Measurements from ENCODE around the gene ANKRD61. TPM values are rescaled to one million over a fixed set of nuclear protein-coding genes. Genes with fewer than 3 reads are reported as not detected.
A peak's percentile ranks its signal among the peaks of the same experiment; 100 is the strongest.
"Not testable (repeated sequence)": the region's sequence is repeated elsewhere in the genome, so short reads cannot be mapped to it uniquely, and the experiment has no call there.

Gene ANKRD61
- total RNA-seq, 6 experiments from 2014 or later: 0.26 TPM; not detected in 5

- Histone ChIP-seq H3K9me3 (no peaks in the 10 kb centered on the region), H3K4me3 (peak within 1 kb of the TSS; percentile 67 to 78 (median 76)), H3K27ac (peak within 1 kb of the TSS; percentile 77 to 95 (median 89)), H3K27me3 (no peaks in the 10 kb centered on the region), H3K4me1 (peaks cover 0 to 46% (median 4%) of the 10 kb centered on the region in 4 donors), H3K36me3 (no peaks in the 10 kb centered on the region)
- peak; percentile 98 to 99 (median 98) for DNase-seq
- peak; percentile 88 to 95 (median 92) for ATAC-seq
- intact Hi-C loops (cut with DNase I): no loop called here
- TF ChIP-seq, protein P1, sequence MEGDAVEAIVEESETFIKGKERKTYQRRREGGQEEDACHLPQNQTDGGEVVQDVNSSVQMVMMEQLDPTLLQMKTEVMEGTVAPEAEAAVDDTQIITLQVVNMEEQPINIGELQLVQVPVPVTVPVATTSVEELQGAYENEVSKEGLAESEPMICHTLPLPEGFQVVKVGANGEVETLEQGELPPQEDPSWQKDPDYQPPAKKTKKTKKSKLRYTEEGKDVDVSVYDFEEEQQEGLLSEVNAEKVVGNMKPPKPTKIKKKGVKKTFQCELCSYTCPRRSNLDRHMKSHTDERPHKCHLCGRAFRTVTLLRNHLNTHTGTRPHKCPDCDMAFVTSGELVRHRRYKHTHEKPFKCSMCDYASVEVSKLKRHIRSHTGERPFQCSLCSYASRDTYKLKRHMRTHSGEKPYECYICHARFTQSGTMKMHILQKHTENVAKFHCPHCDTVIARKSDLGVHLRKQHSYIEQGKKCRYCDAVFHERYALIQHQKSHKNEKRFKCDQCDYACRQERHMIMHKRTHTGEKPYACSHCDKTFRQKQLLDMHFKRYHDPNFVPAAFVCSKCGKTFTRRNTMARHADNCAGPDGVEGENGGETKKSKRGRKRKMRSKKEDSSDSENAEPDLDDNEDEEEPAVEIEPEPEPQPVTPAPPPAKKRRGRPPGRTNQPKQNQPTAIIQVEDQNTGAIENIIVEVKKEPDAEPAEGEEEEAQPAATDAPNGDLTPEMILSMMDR (IDR thresholded peaks at IDR 0.05): no peak
- peak; percentile 80 for TF ChIP-seq POLR2A (IDR thresholded peaks at IDR 0.05)
- WGBS (ENCODE audit: insufficient coverage, low coverage, low lambda C conversion rate, missing lambda C conversion rate): under 1% methylated on average over 22 of the region's 84 CpGs
Measured at GRCh38 chr7:6008668-6009611, 22.2 kb upstream of the ANKRD61 start, which contains the start of the genes AIMP2 and PMS2. Gene AIMP2, plus strand, starts transcription at chr7:6009272. Its CDS starts 92 bp downstream, at chr7:6009364. Gene PMS2, minus strand, starts transcription at chr7:6009049. Its CDS starts 30 bp downstream, at chr7:6009019.

GRCh38 chr7:6010370-6010769 lies 20.8 kb upstream of the ANKRD61 start:
- intact Hi-C loops (cut with DNase I); H3K4me3 ChIP-seq; H3K27me3 ChIP-seq; H3K9me3 ChIP-seq; ATAC-seq; H3K36me3 ChIP-seq: not testable (repeated sequence)
- H3K4me1 ChIP-seq: peaks cover 0 to 46% (median 7%) of the 10 kb centered on the region in 4 donors
- peak overlapping the region in 1 of 3 donors; percentile 95 for H3K27ac ChIP-seq
- 80% methylated on average over 7 of the region's 8 CpGs for WGBS (ENCODE audit: insufficient coverage, low coverage, low lambda C conversion rate, missing lambda C conversion rate)
- DNase-seq: peak in 1 of 3 donors; percentile 33

DNA sequence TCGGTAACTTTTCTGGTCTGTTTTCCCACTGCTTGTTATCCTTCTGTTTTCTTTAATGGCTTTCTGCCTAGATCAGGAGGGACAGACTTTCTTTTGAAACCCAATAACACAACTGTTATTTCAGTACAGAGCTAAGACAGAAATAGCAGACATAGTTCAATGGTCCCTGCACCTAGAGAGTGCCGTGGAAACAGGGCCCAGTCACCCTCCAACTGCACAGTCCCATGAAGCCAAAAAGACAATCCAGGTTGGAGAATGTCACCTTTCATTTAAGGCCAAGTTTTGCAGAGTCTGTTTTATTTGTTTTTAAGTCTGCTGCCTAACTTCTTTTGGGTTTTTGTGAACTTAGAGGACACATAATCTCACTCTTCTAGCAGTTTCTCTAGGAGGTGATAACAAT lies 19.6 kb upstream of the ANKRD61 start:
- no peak for ATAC-seq
- intact Hi-C loops (cut with DNase I): no loop called here
- Histone ChIP-seq H3K36me3 (peaks cover 0 to 5% (median under 1%) of the 10 kb centered on the region in 4 donors), H3K27me3 (no peaks in the 10 kb centered on the region), H3K4me1 (peaks cover 0 to 52% (median 12%) of the 10 kb centered on the region in 4 donors), H3K27ac (peak overlapping the region in 2 of 3 donors; percentile 75 to 95), H3K9me3 (no peaks in the 10 kb centered on the region), H3K4me3 (no peak overlapping the region)
- DNase-seq: peak in 1 of 3 donors; percentile 22
- no peak for TF ChIP-seq POLR2A (IDR thresholded peaks at IDR 0.05)
- TF ChIP-seq, protein P1 (IDR thresholded peaks at IDR 0.05): no peak
- 19% methylated on average over 2 of the region's 2 CpGs for WGBS (ENCODE audit: insufficient coverage, low coverage, low lambda C conversion rate, missing lambda C conversion rate)

DNA sequence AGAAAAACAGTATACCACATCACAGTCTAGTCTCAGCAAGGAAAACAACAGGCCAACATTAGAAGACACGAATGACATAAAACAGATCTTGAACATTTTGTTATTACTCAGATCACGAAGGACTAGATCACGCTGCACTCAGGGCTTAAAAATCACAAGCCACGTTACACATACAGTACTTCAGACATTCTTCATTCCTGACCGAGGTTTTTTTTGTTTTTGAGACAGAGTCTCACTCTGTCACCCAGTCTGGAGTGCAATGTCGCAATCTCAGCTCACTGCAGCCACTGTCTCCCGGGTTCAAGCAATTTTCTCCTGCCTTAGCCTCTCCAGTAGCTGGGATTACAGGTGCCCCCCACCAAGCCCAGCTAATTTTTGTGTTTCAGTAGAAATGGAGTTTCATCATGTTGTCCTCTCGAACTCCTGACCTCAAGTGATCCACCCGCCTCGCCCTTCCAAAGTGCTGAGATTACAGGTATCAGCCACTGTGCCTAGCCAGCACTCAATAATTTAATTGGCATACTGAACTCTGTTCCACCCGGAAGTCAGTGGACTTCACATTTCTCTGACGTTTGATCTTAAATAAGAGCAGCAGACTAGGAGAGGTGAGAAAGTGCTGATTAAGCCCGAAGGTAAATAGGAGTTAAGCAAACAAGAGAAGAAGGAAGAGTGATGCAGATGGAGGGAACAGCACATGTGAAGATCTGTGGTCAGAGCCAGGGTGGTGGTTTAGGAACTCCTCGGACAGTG lies 18.6 kb upstream of the ANKRD61 start:
- peaks cover 0 to 9% (median 4%) of the 10 kb centered on the region in 4 donors for H3K36me3 ChIP-seq
- H3K4me1 ChIP-seq: peaks cover 0 to 50% (median 12%) of the 10 kb centered on the region in 4 donors
- TF ChIP-seq, protein P1 (IDR thresholded peaks at IDR 0.05): no peak
- no peak for TF ChIP-seq POLR2A (IDR thresholded peaks at IDR 0.05)
- no peaks in the 10 kb centered on the region for H3K9me3 ChIP-seq
- no peaks in the 10 kb centered on the region for H3K27me3 ChIP-seq
- WGBS (ENCODE audit: insufficient coverage, low coverage, low lambda C conversion rate, missing lambda C conversion rate): 28% methylated on average over 14 of the region's 14 CpGs
- intact Hi-C loops (cut with DNase I): no loop called here
- peak overlapping the region in 1 of 3 donors; percentile 5 for H3K4me3 ChIP-seq
- H3K27ac ChIP-seq: peak overlapping the region; percentile 51 to 95 (median 75)
- peak; percentile 56 to 69 (median 60) for ATAC-seq
- peak; percentile 50 to 82 (median 71) for DNase-seq
